K562 (cell line): ENCODE results near the gene SLC25A5. TPM values are rescaled to one million over a fixed set of nuclear protein-coding genes. Genes with fewer than 3 reads are reported as not detected.

Source experiments
- BACH1 ChIP-seq: fragments of 200-800 bp; sonication (Bioruptor generic); IDR thresholded peaks from 2 replicates; pipeline ENCODE4 v1.6.1; 2016; ENCODE audit warnings: missing genetic modification characterization, missing compliant biosample characterization
- BMI1 ChIP-seq: fragments of 150-350 bp; IDR thresholded peaks from 2 replicates; pipeline ENCODE4 v1.6.1; 2014; ENCODE audit warnings: low read length
- CCAR2 ChIP-seq: fragments of 200-400 bp; formaldehyde crosslinking; IDR thresholded peaks from 2 replicates; pipeline ENCODE4 v1.6.1; 2017; ENCODE audit warnings: mild to moderate bottlenecking, low read depth, low read length
- ETV1 ChIP-seq: fragments of 450-650 bp; conservative IDR thresholded peaks from 2 replicates; pipeline ENCODE4 v1.6.1; 2016; ENCODE audit warnings: missing genetic modification characterization, control low read depth, low read depth, missing compliant biosample characterization
- GATAD2B ChIP-seq: fragments of 450-650 bp; IDR thresholded peaks from 2 replicates; pipeline ENCODE4 v1.6.1; 2017; ENCODE audit warnings: mild to moderate bottlenecking, borderline replicate concordance
- KDM4B ChIP-seq, 2 experiments: fragments of 450-650 bp in 1 of 2; sonication (generic) in 1 of 2; IDR thresholded peaks; 2 replicates each; pipeline ENCODE4 v1.6.1; 2016 to 2017; ENCODE audit warnings: borderline replicate concordance in 2 of 2, antibody characterized with exemption in 1 of 2, low read depth in 1 of 2, mild to moderate bottlenecking in 1 of 2
- MAZ ChIP-seq, 2 experiments: fragments of 450-650 bp in 1 of 2; sonication (generic) in 1 of 2; formaldehyde crosslinking; IDR thresholded peaks in 1 of 2; conservative IDR thresholded peaks in 1 of 2; 2 replicates each; pipeline versions ENCODE4 v1.4.0 to v1.5.0; 2020; ENCODE audit warnings: mild to moderate bottlenecking in 1 of 2, missing genetic modification reagents in 1 of 2
- NELFE ChIP-seq: IDR thresholded peaks from 2 replicates; pipeline ENCODE4 v1.6.1; 2011; ENCODE audit warnings: mild to moderate bottlenecking; ENCODE audit not compliant: insufficient read depth, insufficient read length
- NR2C2 ChIP-seq, 2 experiments: fragments of 200-800 bp in 1 of 2; sonication (Bioruptor generic) in 1 of 2; sonication (generic) in 1 of 2; formaldehyde crosslinking in 1 of 2; IDR thresholded peaks; 2 replicates each; pipeline versions ENCODE4 v1.6.1 to v1.8.0; 2016 to 2022; ENCODE audit warnings: mild to moderate bottlenecking in 1 of 2, missing compliant biosample characterization in 1 of 2, missing genetic modification characterization in 1 of 2, missing genetic modification reagents in 1 of 2
- POLR2B ChIP-seq: fragments of 450-650 bp; IDR thresholded peaks from 2 replicates; pipeline ENCODE4 v1.6.1; 2018; ENCODE audit warnings: low read depth; ENCODE audit not compliant: partially characterized antibody
- SMC3 ChIP-seq: conservative IDR thresholded peaks from 2 replicates; pipeline ENCODE4 v1.6.1; 2011; ENCODE audit warnings: low read depth, low read length, improper control_type of control experiment; ENCODE audit not compliant: insufficient read depth
- SRSF9 ChIP-seq: fragments of 200-400 bp; formaldehyde crosslinking; IDR thresholded peaks from 2 replicates; pipeline ENCODE4 v1.6.1; 2017; ENCODE audit warnings: low read depth, low read length, borderline replicate concordance
- U2AF1 ChIP-seq: fragments of 200-400 bp; formaldehyde crosslinking; optimal IDR thresholded peaks from 2 replicates; pipeline ENCODE3; 2017; ENCODE audit warnings: mild to moderate bottlenecking, low read depth, low read length, moderate library complexity
- XRCC4 ChIP-seq: IDR thresholded peaks from one replicate; pipeline ENCODE4 v1.6.1; 2011; ENCODE audit not compliant: insufficient read depth, insufficient read length; ENCODE audit errors: extremely low read depth
- ZBTB33 ChIP-seq: sonication (generic); formaldehyde crosslinking; IDR thresholded peaks from 2 replicates; pipeline ENCODE4 v1.8.1; 2023; ENCODE audit warnings: mild to moderate bottlenecking, missing genetic modification reagents
- ZNF134 ChIP-seq: fragments of 250-450 bp; sonication (Bioruptor Pico); conservative IDR thresholded peaks from 2 replicates; pipeline ENCODE4 v1.4.0; 2020
- ZNF165 ChIP-seq: fragments of 250-450 bp; sonication (Bioruptor Pico); IDR thresholded peaks from 2 replicates; pipeline ENCODE4 v1.4.0; 2020; ENCODE audit warnings: borderline replicate concordance
- polyA plus RNA-seq, 8 experiments: library from polyadenylated mRNA; depleted of rRNA in 4 of 8; stranded (reverse) in 5 of 8; unstranded in 3 of 8; fragments of >200 nt; fragmentation: Nextera tagmentation in 2 of 8; fragmentation: Illumina TruSeq in 1 of 8; extraction: Ambion mirVana in 2 of 8; extraction: Trizol in 1 of 8; gene quantifications; 2 replicates each; pipeline versions ENCODE4 v1.2.1 to v1.2.3, GENCODE V29; 2011 to 2014; ENCODE audit warnings: inconsistent platforms in 1 of 8, missing spikeins in 1 of 8
- total RNA-seq, 7 experiments: library from RNA; depleted of rRNA in 6 of 7; stranded (reverse); fragments of >200 nt in 6 of 7; fragmentation: Illumina TruSeq in 2 of 7; extraction: Trizol in 2 of 7; gene quantifications; 2 replicates each; pipeline versions ENCODE4 v1.2.1 to v1.2.3, GENCODE V29; 2011 to 2021; ENCODE audit warnings: low replicate concordance in 1 of 7
- TF ChIP-seq, protein P1 (sequence below): sonication (generic); formaldehyde crosslinking; IDR thresholded peaks from 2 replicates; pipeline ENCODE4 v1.8.1; 2023; ENCODE audit warnings: missing genetic modification reagents, mild to moderate bottlenecking, borderline replicate concordance
- TF ChIP-seq, protein P2 (sequence below), 3 experiments: fragments of 200-800 bp in 1 of 3; sonication (Bioruptor generic) in 1 of 3; sonication (generic) in 1 of 3; formaldehyde crosslinking in 1 of 3; IDR thresholded peaks; 2 replicates each; pipeline versions ENCODE4 v1.6.1 to v1.8.0; 2016 to 2022; ENCODE audit warnings: mild to moderate bottlenecking in 2 of 3, missing compliant biosample characterization in 2 of 3, missing genetic modification characterization in 2 of 3, missing genetic modification reagents in 1 of 3

The SLC25A5 gene
- total and polyA plus RNA-seq, 9 of the 15 experiments (the other 6 are each of a cell fraction or from before 2014, with no cell fraction given) = 470 to 5,247 (median 596) TPM

DNA sequence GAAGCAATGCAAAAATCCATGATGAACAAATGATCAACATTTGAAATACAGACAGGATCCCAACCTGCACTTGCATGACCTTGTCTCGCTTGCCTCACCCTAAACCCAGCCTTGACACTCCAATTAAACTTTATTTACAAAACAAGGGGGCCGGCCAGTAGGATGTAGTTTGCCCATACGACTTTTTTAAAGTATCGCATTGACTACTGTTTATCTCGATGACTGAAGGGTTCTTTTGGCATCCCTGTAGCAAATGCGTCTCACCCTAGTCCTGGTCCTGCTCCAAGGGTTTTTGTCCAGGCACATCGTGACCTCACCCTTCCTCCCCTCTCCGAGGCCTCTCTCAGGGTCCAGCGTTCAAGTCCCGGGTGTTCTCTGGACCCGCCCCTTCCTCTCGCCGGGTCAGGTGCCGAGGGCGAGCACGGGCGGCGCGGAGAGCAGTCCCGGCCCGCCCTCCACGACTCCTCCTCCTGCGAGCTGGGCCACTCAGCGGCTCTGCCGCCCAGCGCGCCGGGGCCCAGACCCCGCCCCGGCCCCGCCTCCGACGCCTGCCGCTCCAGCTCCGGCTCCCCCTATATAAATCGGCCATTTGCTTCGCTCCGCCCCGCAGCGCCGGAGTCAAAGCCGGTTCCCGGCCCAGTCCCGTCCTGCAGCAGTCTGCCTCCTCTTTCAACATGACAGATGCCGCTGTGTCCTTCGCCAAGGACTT, at the start of gene SLC25A5 (continued):
- TF ChIP-seq ETV1 (tag) (no peak), BMI1 (no peak), NR2C2 (CRISPR knock-in tag; IDR thresholded peaks at IDR 0.05) (no peak), NR2C2 (tag; IDR thresholded peaks at IDR 0.05) (peak; percentile 42), SRSF9 (no peak), KDM4B (IDR thresholded peaks at IDR 0.05; ENCODE audit: borderline replicate concordance in 2 of 2, low read depth in 1 of 2) (no peak), MAZ (CRISPR knock-in tag; conservative IDR thresholded peaks at IDR 0.05 in 1 of 2, IDR thresholded peaks at IDR 0.05 in 1 of 2) (peak in 1 of 2 experiments; percentile 57; a peak in 2 of 4 replicates), U2AF1 (no peak), BACH1 (tag) (no peak), POLR2B (peak; percentile 97), SMC3 (no peak), ZNF134 (CRISPR knock-in tag) (no peak), CCAR2 (no peak), ZBTB33 (CRISPR knock-in tag) (no peak; the same call in 1 of the 2 replicates), ZNF165 (CRISPR knock-in tag) (no peak), XRCC4 (no peak), NELFE (no peak), GATAD2B (no peak)
- TF ChIP-seq, protein P1, sequence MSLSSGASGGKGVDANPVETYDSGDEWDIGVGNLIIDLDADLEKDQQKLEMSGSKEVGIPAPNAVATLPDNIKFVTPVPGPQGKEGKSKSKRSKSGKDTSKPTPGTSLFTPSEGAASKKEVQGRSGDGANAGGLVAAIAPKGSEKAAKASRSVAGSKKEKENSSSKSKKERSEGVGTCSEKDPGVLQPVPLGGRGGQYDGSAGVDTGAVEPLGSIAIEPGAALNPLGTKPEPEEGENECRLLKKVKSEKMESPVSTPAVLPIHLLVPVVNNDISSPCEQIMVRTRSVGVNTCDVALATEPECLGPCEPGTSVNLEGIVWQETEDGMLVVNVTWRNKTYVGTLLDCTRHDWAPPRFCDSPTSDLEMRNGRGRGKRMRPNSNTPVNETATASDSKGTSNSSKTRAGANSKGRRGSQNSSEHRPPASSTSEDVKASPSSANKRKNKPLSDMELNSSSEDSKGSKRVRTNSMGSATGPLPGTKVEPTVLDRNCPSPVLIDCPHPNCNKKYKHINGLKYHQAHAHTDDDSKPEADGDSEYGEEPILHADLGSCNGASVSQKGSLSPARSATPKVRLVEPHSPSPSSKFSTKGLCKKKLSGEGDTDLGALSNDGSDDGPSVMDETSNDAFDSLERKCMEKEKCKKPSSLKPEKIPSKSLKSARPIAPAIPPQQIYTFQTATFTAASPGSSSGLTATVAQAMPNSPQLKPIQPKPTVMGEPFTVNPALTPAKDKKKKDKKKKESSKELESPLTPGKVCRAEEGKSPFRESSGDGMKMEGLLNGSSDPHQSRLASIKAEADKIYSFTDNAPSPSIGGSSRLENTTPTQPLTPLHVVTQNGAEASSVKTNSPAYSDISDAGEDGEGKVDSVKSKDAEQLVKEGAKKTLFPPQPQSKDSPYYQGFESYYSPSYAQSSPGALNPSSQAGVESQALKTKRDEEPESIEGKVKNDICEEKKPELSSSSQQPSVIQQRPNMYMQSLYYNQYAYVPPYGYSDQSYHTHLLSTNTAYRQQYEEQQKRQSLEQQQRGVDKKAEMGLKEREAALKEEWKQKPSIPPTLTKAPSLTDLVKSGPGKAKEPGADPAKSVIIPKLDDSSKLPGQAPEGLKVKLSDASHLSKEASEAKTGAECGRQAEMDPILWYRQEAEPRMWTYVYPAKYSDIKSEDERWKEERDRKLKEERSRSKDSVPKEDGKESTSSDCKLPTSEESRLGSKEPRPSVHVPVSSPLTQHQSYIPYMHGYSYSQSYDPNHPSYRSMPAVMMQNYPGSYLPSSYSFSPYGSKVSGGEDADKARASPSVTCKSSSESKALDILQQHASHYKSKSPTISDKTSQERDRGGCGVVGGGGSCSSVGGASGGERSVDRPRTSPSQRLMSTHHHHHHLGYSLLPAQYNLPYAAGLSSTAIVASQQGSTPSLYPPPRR (CRISPR knock-in tag) = no peak
- TF ChIP-seq, protein P2, sequence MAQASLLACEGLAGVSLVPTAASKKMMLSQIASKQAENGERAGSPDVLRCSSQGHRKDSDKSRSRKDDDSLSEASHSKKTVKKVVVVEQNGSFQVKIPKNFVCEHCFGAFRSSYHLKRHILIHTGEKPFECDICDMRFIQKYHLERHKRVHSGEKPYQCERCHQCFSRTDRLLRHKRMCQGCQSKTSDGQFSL (CRISPR knock-in tag; IDR thresholded peaks at IDR 0.05) = no peak
- TF ChIP-seq, protein P2 (tag; IDR thresholded peaks at IDR 0.05) = no peak
